Stimulated activated CD4-positive, alpha-beta T cell treated with anti-CD3 and anti-CD28 coated beads, Interleukin-2, amount 100 ng/mL, for 4 hours (primary cell): Measurements from ENCODE around the gene CALML3.

Experiments
- DNase-seq: peaks from one replicate; pipeline ENCODE4 v3.0.0-alpha.2; 2020; ENCODE audit warnings: low read depth

The CALML3 gene

DNA sequence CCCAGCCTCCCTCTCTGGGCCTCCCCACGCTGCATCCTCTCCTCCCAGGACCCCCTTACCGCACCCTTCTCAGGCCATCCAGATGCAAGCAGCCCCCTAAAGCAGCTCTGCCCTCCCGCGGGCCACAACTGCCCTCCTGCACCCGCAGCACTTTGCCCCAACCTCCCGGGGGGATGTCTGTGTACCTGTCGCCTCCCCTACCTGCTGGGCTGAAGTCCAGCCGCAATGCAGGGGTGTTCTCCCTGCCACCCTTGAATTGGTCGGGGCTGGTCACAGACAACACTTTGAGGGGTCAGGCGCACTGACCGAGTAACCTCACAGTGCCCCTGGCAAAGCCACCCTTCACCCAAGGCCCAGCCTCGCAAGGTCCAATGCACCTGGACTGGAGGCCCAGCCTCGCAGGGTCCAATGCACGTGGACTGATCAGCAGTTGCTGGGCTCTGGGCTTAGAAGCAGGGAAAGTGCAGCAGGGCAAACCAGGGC is 17.1 kb upstream of the CALML3 start:
- DNase-seq: no peak

DNA sequence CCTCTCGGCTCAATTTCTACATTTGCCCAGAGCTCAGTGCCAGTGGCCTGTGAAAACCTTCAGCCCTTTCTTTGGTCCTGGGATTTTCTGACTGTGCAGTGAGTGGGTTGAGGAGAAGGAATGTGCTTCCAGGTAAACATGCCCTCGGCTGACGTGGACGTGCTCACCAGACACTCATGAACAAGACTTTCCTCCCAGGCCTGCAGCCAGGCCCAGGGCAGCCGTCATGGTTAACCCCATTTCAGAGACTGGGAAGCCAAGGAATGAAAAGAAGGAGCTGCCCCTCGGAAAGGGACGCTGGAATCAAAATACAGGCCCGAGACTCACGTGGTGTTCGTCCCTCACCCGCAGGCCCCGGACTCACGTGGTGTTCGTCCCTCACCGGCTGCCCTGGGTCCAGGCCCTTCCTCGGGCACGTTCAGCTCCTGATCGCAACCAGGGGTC is 16.6 kb upstream of the CALML3 start:
- DNase-seq: no peak

DNA sequence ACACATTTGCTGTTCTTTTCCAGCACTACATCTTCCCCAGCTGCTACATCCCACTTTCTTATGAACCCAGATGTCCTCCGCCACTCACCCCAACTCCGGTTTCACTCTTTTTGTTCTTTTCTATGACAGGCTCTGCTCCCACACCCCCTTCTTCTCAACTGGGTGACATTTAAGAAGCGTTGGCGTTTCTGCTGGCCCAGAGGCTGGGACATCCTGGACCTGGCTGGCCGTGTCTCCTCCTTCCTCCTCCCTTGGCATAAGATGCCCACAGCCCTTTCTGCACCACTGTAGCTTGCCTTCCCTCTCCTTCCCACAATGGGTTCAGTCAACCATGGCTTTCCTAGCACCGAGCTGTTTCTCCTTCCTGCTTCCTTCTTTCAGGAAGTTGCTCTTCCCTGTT is 16.0 kb upstream of the CALML3 start:
- DNase-seq: no peak

DNA sequence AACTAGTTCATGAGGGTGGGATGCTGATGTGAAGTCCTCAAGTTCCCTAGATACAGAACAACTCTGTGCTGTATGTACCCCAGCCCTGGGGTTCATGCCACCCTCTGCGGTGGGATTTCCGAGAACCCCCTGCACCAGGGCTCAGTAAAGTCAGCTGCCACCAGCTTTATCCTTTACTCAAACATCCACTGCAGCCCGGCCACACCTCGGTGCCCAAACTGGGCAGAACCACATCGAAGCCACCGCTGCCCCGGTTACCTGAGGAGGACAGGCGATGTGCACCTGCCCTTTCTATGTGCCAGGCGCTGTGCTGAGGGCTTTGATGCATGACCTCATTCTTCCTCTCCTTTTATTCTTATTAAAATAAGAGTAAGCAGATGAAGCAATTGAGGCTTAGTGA is 15.5 kb upstream of the CALML3 start:
- no peak for DNase-seq

DNA sequence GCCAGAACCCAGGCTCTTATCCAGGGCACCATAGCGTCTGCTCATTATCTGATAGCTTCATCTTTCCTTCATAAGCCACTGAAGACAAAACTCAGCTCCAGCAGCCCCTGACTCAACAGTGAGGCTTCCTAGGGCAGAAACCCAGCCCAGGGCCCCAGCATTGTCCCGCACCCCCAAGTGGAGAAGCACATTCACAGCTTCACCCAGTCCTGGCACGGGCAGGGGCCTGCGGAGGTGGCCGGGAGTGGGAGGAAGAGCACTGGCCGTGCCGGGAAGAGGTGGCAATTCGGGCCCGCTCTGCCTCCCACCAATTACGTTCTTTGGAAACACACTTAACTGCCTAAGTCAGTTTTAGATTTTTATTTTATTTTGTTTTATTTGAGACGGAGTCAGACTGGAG is 15.1 kb upstream of the CALML3 start:
- no peak for DNase-seq

DNA sequence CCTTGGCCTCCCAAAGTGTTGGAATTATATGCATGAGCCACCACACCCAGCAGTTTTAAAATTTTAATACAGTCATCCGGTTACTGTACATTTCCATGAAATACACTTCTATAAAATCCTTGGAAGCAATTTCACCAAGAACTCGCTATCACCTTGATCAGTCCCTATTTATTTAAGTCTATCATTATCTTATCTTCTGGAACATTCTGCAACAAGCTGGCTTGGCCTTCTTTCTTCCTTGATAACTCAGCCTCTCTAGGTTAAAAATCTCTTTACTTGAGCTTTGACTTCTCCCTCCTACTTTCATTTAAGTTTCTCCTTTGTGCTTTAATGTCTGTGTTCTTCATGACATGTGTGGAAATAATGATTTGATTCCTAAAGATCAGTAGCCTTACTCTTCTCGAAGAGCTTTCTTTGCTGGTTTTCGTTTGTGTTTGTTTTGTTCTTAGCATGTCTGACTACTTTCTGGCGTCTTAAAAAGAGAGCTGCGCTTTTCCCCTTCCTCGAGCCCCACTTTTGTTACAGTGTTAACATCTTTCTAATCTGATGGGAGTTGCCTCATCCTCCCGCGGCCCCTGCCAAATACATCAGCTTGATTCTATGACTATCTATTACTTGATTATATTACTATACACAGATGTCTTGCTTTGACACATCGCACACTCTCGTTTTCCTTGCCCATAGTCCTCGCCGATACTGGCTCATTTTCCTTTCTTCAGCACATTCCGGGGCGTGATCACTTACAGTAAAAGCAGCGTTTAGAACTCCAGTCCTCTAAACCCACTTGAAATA is 14.3 kb upstream of the CALML3 start:
- DNase-seq: no peak

DNA sequence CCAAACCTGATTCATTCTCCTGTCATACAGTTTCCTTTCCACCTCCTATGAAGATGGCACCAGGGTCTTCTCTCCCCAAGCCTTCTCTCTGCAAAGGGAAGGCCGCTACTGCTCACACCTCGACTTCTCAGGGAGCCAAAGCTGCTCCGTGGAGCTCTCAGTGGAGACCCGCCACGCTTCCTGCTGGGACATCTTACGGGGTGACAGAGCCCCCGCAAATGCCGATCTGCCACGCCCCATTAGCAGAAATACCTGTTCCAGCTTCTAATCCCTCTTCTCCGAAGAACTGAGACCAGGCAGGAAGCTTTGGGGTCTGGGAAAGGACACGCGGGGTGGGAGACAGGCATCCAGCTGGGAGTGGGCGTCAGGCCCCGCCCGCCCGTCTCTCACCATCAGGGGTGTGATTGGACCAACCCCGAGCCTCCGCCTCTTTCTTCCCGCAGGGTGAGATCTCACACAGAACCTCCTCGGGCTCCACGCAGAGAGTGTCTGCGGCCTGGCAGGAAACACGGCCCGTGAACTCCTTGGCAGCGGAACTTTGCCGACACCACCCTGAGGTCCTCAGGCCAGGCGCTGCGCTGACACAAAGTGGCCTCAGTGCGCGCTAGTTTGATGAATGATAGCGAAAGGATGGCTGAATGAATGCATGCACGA is 13.4 kb upstream of the CALML3 start:
- no peak for DNase-seq

DNA sequence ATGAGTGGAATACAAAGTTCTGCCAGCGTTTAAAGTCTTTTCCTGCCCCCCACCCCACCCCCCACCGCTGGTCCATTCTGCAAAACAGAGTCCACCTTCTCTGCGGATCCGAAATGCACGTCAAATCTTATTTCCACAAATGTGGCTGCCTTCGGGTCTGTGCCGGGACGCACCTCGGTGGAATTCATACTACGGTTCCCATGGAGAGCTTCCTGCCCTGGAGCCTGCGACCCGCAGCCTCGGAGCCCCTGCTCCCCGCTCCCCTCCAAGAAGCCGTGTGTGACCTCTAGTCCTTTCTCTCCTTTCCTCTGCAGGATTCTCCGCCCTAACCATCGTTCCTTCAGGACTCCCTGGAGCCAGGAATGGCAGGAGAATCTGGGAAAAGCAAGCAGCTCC is 12.9 kb upstream of the CALML3 start:
- no peak for DNase-seq

DNA sequence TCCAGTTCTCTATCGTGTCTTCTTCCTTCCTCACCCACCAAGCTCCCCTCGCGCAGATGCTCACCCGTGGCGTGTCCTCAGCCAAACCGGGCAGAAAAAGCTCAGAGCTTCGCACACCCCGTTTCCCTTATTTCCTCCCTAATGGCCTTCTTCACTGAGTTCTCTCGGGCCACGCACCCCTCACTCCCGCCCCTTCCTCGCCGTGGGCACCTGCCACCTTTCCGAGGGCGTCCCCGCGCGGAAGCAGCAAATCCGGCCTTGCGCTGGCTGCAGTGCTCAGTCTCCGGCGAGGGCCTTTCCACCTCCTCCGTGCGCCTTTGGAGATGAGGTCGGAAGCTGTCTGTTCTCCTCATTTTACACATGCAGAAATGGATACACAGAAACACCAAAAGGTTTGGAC is 12.4 kb upstream of the CALML3 start:
- no peak for DNase-seq

DNA sequence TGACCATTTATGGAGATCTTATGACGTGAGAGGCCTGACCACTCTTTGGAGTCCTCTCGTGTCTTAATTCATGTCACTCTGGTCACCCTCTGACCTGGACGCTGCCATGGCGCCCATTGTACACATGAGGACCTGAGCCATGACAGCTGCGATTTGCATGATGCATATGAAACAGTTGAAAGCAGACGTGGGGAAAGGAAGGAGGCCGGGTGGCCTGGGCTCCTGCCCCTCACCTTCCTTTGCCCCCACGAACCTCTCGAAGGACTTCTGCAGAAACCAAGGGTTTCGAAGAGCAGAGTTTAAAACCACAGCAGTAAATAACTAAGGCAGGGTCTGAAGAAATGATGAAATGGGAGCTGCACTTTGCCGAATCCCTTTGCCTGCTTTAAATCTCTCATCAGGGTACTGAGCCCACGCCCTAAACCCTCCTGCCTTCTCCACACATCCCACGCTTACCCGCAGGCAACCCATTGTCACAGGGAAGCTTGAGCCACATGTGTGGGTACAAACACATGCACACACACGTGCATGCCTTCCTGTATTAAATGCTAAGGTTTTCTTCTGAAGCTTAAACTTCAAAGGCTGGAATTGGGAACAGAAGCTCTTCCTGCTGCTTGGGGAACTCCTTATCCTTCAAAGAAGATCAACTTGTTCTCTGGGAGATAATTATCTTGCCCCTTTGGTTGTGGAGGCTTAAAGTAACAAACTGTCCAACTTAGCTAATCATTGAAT is 11.7 kb upstream of the CALML3 start:
- peak; percentile 25 for DNase-seq

DNA sequence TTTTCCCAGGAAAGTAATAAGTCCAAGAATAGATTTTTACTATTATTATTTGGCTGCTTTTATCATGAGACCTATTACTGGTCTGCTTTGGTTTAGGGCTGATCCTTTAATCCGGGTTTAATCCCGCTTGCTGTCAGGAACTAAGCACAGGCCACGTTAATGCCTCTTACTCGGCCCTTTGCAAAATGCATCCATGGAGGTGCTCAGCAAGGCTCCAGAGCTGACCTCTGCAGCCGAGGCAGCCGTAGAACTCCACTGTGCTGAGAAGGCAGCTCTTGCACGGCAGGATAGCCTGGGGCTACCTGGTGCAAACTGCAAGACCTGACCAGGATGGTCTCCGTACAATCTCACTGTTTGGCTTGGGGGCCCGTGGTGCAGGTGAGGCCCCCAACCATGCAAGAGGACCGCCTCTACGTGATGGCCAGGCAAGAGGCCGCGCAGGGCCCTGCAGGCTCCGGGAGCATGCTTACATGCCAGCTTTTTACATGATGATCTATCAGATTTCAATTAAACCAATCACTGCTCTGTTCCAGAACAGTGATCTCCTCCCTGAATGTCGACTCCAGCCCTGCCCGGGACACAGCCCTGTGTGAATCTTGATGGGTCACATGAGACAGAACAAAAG is 10.4 kb upstream of the CALML3 start:
- no peak for DNase-seq

DNA sequence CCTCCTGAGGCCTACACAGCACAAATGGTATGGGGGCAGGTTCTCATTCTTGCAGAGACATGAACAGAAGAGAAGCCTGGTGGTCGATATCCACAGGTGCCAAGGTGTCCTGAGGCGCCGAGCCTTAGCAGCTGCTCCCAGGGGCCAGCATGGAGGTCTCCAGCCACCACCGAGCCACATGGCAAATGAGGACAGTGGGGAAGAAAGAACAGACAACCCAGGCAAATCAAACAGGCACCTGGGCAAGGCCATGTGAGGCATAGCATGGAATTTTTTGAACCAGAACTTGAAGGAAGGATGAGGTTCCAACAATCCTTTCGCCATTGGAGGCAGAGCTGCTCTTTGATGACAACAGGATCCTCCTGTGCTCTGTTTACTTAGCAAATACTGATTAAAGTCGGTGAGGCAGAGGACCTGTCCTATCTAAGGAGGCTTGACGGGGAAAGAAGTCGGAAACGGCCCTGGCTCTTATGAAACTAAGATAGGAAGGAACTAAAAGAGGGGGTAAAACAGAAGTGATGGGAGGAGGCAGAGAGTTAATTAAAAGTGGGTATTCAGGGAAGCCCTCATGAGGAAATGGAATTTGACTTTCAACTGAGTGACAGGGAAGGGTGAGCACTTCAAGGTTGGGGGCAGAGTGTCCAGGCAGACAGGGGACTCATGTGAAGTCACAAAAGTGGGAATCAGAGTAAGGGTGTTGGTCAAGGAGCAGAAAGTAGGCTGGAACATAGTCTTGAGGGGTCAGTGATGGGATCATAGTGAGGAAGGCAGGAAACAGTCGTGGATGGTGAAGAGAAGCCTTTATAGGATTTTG is 8.6 kb upstream of the CALML3 start:
- DNase-seq: no peak

DNA sequence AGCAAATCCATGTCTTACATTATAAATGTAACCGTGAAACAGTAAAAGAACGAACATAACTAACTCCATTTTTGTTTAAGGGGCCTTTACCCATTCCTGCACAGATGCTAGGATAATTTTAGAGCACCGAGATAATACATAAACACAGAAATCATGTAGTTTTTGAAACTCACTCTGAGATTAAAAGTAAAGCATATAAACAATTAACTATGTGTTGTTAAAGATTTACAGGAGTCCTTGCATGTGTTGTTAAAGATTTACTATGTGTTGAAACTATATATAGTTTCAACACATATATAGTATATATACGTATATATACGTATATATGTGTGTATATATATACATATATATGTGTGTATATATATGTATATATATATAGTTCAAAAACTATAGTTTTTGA is 7.2 kb upstream of the CALML3 start:
- no peak for DNase-seq

DNA sequence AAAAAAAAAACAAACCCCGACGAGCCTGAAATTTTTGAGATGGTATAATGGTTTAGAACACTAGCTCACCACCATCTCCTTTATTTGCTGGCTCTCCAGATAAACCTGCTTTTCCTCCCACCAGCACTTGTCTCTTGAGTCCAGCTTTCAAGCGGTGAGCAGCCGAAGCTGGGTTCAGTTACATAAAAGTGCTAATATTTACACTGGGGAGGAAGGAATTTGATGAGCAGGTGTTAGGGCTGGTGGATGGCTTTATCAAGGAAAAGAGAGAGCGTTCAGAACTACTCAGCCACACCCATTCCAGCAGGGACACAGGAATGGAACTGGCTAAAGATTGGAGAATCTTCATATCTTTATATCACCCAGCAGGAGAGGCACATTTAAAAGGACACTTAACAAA is 6.6 kb upstream of the CALML3 start:
- no peak for DNase-seq

DNA sequence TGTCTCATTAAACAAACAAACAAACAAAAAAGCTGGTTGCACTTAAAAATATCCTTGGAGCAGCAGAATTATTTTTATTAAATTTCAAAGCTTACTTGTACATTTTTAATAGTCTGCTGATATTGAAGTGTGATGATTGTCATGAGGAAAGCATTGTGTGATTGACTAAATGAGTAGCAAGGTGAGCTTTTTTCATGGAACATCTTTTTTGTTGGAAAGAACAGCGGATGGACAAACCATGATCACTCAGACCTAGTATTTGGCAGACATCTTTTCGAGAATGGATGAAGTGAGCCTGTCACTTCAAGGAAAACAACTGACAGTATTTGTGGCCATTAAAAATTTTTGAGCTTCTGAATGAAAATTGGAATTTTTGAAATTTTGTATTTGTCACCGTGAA is 5.7 kb upstream of the CALML3 start:
- DNase-seq: no peak

DNA sequence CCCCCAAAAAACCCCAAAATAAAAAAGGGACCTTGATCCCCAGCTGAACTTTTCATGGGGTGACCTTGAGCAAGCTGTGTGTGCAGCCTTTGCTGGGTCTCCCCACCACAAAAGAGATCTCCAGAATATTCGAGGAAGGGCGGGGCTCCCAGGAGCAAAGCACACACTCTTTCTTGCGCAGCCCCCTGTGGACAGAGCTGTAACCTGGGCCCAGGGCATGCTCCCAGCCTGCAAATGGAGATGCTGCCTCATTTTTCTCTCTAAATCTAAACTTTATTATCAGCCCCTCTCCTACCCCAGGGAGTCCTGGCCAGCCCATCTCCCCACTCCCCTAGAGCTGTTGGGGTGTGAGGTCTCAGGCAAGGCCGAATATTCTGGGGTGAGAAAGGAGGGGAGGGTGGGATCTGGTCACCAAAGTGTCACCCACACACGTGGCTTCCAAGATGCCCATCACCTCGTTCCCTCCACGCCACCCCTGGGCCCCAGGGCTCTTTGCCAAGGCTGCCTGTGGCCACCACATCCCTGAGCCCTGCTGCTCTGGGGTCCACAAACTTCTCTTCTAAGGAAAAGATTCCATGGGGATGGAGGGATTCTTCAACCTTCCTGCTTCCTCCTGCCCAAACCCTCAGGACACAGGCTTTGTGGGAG is 1.7 kb upstream of the CALML3 start:
- no peak for DNase-seq

DNA sequence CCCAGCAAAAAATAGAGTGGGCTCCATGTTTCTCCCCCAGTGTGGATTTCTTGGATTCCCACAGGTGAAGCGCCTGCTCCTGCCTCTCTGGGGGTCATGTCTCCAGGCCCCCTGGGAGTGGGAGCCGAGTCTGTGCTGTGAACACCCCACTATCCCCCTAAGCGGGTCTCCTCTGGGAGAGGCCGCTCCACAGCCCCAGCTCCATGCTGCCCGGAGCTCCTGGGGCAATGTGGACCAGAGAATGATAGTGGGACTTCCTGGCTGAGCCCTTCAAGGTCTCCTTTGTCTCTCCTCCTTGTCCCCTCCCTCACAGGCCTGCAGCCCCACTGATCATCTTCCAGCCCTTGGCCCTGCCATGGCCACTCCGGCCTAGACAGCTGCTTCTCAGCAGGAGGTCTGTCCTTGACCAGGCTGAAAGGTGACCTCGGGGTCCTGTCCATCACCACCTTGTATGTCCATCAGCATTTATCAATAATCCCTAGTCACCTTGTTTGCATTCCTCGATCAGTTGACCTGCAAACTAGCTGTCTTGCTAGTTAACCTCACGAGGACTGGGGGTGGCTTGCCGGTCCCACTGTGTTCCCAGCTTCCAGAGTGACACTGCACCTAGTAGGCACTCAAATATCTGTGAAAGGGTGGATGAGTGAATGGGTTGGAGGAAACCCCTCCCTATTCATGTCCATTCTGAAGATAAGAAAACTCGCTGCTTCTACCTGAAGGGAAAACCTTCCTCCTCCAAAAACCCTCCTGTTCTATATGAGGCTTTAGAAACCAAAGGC is 776 bp upstream of the CALML3 start:
- no peak for DNase-seq

DNA sequence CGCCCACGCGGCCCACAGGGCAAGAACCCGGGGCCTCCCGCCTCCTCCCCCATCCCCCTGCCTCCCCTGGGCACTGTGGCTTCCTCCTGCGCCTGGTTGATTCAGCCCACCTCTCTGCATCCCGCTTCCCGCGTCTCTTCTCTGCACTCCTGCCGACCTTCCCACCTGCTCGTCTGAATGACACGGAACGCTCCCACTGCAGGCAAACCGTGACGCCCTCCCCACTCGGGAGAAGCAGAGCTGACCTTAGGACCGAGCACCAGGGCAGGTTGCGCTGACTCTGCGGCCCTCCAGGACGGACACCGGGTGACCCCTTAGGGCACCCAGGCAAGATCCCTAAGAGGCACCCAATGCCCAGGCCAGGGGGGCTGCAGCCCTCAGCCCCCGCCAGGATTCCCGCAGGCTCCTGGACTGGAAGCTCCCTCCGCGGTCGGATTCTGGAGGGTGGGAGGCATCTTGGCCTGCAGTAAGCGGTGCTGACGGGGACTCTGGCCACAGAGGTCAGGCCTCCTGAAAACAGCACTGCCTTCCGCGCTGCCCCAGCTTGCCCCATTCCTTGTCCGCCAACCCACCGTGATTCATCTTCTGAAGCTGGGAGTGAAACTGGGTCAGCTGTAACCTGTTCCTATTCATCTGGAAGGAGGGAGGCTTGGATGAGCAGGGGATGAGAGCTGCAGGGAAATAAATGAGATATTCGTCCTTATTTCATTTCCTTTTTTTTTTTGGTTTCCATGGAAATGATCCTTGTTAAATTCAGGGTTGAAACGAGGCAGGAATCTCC is 990 bp downstream of the CALML3 start:
- no peak for DNase-seq

DNA sequence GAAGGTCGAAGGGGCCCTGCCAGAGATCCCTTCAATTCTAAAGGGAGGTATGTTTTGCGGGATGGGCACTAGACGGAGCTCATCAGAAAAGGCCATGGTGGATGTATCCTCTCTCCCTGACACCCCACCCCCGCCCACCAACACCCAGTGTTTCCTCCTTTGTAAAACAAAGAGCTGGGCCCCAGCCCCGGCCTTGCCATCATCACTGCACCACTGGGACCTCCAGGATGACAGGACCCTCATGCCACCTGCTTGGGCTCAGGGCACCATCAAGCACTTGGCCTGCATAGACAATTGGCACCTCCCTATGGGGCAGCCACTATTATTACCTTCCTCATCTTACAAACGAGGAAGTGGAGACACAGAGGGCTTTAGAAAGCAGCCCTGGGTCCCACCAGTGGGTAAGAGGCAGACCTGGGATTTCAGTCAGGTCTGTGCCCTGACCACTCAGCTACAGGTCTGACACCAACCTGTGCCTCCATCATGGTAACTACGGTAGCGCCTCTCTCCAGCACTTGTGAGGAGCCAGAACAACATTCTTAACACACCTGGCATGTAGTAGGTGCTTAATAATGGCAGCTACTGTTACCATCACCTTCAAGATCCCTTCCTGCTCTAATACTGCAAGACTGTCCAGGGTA is 2.0 kb downstream of the CALML3 start:
- no peak for DNase-seq
